WTC11 (cell line): ENCODE measurements around the gene EMSY. TPM values are rescaled to one million over a fixed set of nuclear protein-coding genes. Genes with fewer than 3 reads are reported as not detected.
"Not testable (repeated sequence)": the region's sequence is repeated elsewhere in the genome, so short reads cannot be mapped to it uniquely, and the experiment has no call there.

Source experiments
- ATAC-seq: fragments of 200-7000 bp; cut with Tn5 transposase; 2 replicates; pipeline ENCODE4 v1.10.0; 2021; ENCODE audit warnings: mild to moderate bottlenecking, moderate library complexity
- CTCF ChIA-PET: fragments of 300-600 bp; sonication (Branson Sonifier 250); formaldehyde crosslinking; loops from one replicate; lab custom pipeline; 2021; ENCODE audit warnings: antibody characterized with exemption; lab: Charles Lee
- POLR2A ChIA-PET: fragments of 350-600 bp; sonication (Branson Sonifier 250); formaldehyde crosslinking; loops from one replicate; lab custom pipeline; 2021; ENCODE audit warnings: antibody characterized with exemption; lab: Charles Lee
- DNase-seq: peaks from one replicate; pipeline ENCODE4 v3.0.0; 2021; ENCODE audit warnings: low spot score
- H3K27ac Mint-ChIP-seq: 2 replicates; pipeline ENCODE4 v1.8.0; 2021; ENCODE audit warnings: mixed read lengths
- H3K27me3 Mint-ChIP-seq: 2 replicates; pipeline ENCODE4 v1.8.0; 2021; ENCODE audit warnings: low read depth, mild to moderate bottlenecking, moderate library complexity, mixed read lengths
- H3K36me3 Mint-ChIP-seq: 2 replicates; pipeline ENCODE4 v1.8.0; 2021; ENCODE audit warnings: mixed read lengths
- H3K4me1 Mint-ChIP-seq: 2 replicates; pipeline ENCODE4 v1.8.0; 2022; ENCODE audit warnings: mixed read lengths
- H3K4me3 Mint-ChIP-seq: 2 replicates; pipeline ENCODE4 v1.8.0; 2021; ENCODE audit warnings: mild to moderate bottlenecking, moderate library complexity, mixed read lengths
- H3K9me3 Mint-ChIP-seq: 2 replicates; pipeline ENCODE4 v1.8.0; 2021; ENCODE audit warnings: mixed read lengths
- EMX1 ChIP-seq: fragments of 250-450 bp; sonication (Bioruptor Pico); IDR thresholded peaks from 2 replicates; pipeline ENCODE4 v1.8.0; 2021; ENCODE audit warnings: mild to moderate bottlenecking
- ETV6 ChIP-seq: sonication (generic); formaldehyde crosslinking; IDR thresholded peaks from 2 replicates; pipeline ENCODE4 v1.8.1; 2022; ENCODE audit warnings: mild to moderate bottlenecking, missing genetic modification reagents
- FOXP1 ChIP-seq: sonication (generic); formaldehyde crosslinking; IDR thresholded peaks from 2 replicates; pipeline ENCODE4 v1.8.0; 2022; ENCODE audit warnings: missing genetic modification reagents, mild to moderate bottlenecking, moderate library complexity, borderline replicate concordance
- GABPB1 ChIP-seq: sonication (generic); formaldehyde crosslinking; IDR thresholded peaks from 2 replicates; pipeline ENCODE4 v1.8.1; 2023; ENCODE audit warnings: mild to moderate bottlenecking, missing genetic modification reagents
- GTF2I ChIP-seq: fragments of 250-450 bp; sonication (Bioruptor Pico); conservative IDR thresholded peaks from 2 replicates; pipeline ENCODE4 v1.4.0; 2021; ENCODE audit warnings: mild to moderate bottlenecking
- MXD4 ChIP-seq: fragments of 250-450 bp; sonication (Bioruptor Pico); IDR thresholded peaks from 2 replicates; pipeline ENCODE4 v1.8.0; 2021; ENCODE audit warnings: mild to moderate bottlenecking, moderate library complexity, borderline replicate concordance
- MYBL2 ChIP-seq: sonication (generic); formaldehyde crosslinking; IDR thresholded peaks from 2 replicates; pipeline ENCODE4 v1.8.1; 2023; ENCODE audit warnings: mild to moderate bottlenecking, moderate library complexity, missing genetic modification reagents
- NFYB ChIP-seq: sonication (generic); formaldehyde crosslinking; conservative IDR thresholded peaks from 2 replicates; pipeline ENCODE4 v1.8.0; 2022; ENCODE audit warnings: low read depth, missing genetic modification reagents
- NR2C2 ChIP-seq: sonication (generic); formaldehyde crosslinking; IDR thresholded peaks from 2 replicates; pipeline ENCODE4 v1.8.0; 2022; ENCODE audit warnings: mild to moderate bottlenecking, missing genetic modification reagents
- SP1 ChIP-seq: sonication (generic); formaldehyde crosslinking; conservative IDR thresholded peaks from 2 replicates; pipeline ENCODE4 v1.8.1; 2022; ENCODE audit warnings: missing genetic modification reagents
- ZNF423 ChIP-seq: fragments of 250-450 bp; sonication (Bioruptor Pico); IDR thresholded peaks from 2 replicates; pipeline ENCODE4 v2.1.2; 2022; ENCODE audit warnings: mild to moderate bottlenecking, moderate library complexity
- total RNA-seq: library from RNA; stranded (reverse); gene quantifications from 3 replicates; pipeline ENCODE4 v1.2.3, GENCODE V29; 2021
- TF ChIP-seq, protein P1 (sequence below): sonication (generic); formaldehyde crosslinking; IDR thresholded peaks from 2 replicates; pipeline ENCODE4 v1.8.1; 2022; ENCODE audit warnings: low read depth, missing genetic modification reagents, borderline replicate concordance
- TF ChIP-seq, protein P2 (sequence below): fragments of 250-450 bp; sonication (Bioruptor Pico); IDR thresholded peaks from 2 replicates; pipeline ENCODE4 v1.9.0; 2021; ENCODE audit warnings: mild to moderate bottlenecking
- TF ChIP-seq, protein P3 (sequence below): fragments of 200-600 bp; IDR thresholded peaks from 2 replicates; pipeline ENCODE4 v1.8.0; 2022; ENCODE audit warnings: antibody characterized with exemption
- TF ChIP-seq, protein P4 (sequence below): sonication (generic); formaldehyde crosslinking; IDR thresholded peaks from 2 replicates; pipeline ENCODE4 v1.8.1; 2023; ENCODE audit warnings: mild to moderate bottlenecking, moderate library complexity, missing genetic modification reagents
- TF ChIP-seq, protein P5 (sequence below): fragments of 250-450 bp; sonication (Bioruptor Pico); conservative IDR thresholded peaks from 2 replicates; pipeline ENCODE4 v1.9.0; 2021; ENCODE audit warnings: mild to moderate bottlenecking
- TF ChIP-seq, protein P6 (sequence below): sonication (generic); formaldehyde crosslinking; IDR thresholded peaks from 2 replicates; pipeline ENCODE4 v1.8.0; 2022; ENCODE audit warnings: missing genetic modification reagents
- TF ChIP-seq, protein P7 (sequence below): fragments of 250-450 bp; sonication (Bioruptor Pico); IDR thresholded peaks from 2 replicates; pipeline ENCODE4 v1.9.0; 2021; ENCODE audit warnings: mild to moderate bottlenecking, borderline replicate concordance

The EMSY gene
- total RNA-seq, 1 experiment from 2014 or later, result 31.1 TPM

DNA sequence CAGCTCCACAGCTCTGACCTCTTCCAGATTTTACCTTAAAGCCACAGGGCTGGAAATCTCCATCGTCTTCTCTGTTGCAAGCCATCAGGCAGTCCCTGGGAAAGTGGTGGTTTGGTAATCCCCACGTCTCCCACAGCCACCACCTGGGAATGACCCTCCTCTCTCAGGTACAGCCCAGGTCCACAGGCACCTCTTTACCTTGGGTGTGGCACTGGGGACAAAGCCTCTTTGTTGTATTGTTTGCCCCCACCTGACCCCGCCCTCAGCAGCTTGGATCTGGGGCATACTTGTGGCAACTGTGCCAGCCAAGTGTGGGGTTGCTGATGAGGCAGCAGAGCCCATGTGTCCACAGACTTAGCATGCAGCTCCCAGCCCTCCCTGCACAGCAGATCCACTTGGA is 148.1 kb downstream of the EMSY start (continued):
- TF ChIP-seq, protein P1, sequence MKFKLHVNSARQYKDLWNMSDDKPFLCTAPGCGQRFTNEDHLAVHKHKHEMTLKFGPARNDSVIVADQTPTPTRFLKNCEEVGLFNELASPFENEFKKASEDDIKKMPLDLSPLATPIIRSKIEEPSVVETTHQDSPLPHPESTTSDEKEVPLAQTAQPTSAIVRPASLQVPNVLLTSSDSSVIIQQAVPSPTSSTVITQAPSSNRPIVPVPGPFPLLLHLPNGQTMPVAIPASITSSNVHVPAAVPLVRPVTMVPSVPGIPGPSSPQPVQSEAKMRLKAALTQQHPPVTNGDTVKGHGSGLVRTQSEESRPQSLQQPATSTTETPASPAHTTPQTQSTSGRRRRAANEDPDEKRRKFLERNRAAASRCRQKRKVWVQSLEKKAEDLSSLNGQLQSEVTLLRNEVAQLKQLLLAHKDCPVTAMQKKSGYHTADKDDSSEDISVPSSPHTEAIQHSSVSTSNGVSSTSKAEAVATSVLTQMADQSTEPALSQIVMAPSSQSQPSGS (CRISPR knock-in tag), result no peak
- TF ChIP-seq EMX1 (CRISPR knock-in tag) (no peak), FOXP1 (CRISPR knock-in tag) (no peak), ZNF423 (CRISPR knock-in tag) (no peak), MYBL2 (no peak), ETV6 (CRISPR knock-in tag) (no peak)
- TF ChIP-seq, protein P2, sequence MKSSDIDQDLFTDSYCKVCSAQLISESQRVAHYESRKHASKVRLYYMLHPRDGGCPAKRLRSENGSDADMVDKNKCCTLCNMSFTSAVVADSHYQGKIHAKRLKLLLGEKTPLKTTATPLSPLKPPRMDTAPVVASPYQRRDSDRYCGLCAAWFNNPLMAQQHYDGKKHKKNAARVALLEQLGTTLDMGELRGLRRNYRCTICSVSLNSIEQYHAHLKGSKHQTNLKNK, result no peak

DNA sequence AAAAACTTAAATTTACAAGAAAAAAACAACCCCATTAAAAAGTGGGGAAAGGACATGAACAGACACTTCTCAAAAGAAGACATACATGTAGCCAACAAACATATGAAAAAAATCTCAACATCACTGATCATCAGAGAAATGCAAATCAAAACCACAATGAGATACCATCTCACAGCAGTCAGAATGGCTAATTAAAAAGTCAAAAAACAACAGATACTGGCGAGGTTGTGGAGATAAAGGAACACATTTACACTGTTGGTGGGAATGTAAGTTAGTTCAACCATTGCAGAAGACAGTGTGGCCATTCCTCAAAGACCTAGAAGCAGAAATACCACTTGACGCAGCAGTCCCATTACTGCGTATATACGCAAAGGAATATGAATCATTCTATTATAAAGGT is 150.3 kb downstream of the EMSY start:
- H3K27ac Mint-ChIP-seq, H3K4me1 Mint-ChIP-seq, H3K9me3 Mint-ChIP-seq, H3K36me3 Mint-ChIP-seq, H3K27me3 Mint-ChIP-seq, H3K4me3 Mint-ChIP-seq, POLR2A ChIA-PET, DNase-seq, ATAC-seq, CTCF ChIA-PET: not testable (repeated sequence)

DNA sequence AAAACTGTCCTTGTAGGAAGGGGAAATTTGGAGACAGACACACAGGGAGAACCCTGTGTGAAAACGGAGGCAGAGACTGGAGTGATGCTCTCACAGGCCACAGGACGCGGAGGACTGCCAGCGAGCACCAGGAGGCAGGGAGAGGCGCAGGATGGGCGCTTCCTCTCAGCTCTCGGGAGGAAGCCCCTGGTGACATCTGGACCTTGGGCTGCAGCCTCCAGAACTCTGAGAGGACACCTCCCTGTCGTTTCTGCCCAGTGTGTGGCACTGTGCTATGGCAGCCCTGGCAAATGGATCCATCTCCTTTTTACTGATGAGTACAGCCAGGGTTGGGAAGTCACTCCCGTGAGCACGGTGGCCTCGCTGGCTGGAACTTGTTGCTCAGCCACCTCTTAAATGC is 151.8 kb downstream of the EMSY start:
- no peak for DNase-seq
- Mint-ChIP-seq H3K4me1 (0 out of 2 replicates have a peak, but pooled peaks cover 7% of the 10 kb centered on the region), H3K27ac (no peak overlapping the region), H3K36me3 (no peaks in the 10 kb centered on the region), H3K9me3 (no peaks in the 10 kb centered on the region), H3K4me3 (no peak overlapping the region), H3K27me3 (no peaks in the 10 kb centered on the region)
- ChIA-PET POLR2A (no interaction called here), CTCF (interaction anchor here (0.8 kb wide), 1 partner anchor 62 kb away, joined by 3 read pairs; no protein-coding TSS in a partner anchor)
- no peak for ATAC-seq
- TF ChIP-seq NR2C2 (no peak), GTF2I (CRISPR knock-in tag) (no peak), ETV6 (CRISPR knock-in tag) (no peak), ZNF423 (CRISPR knock-in tag) (no peak), NFYB (CRISPR knock-in tag) (no peak), MXD4 (CRISPR knock-in tag) (no peak), SP1 (CRISPR knock-in tag) (no peak), GABPB1 (CRISPR knock-in tag) (no peak)
- TF ChIP-seq, protein P3, sequence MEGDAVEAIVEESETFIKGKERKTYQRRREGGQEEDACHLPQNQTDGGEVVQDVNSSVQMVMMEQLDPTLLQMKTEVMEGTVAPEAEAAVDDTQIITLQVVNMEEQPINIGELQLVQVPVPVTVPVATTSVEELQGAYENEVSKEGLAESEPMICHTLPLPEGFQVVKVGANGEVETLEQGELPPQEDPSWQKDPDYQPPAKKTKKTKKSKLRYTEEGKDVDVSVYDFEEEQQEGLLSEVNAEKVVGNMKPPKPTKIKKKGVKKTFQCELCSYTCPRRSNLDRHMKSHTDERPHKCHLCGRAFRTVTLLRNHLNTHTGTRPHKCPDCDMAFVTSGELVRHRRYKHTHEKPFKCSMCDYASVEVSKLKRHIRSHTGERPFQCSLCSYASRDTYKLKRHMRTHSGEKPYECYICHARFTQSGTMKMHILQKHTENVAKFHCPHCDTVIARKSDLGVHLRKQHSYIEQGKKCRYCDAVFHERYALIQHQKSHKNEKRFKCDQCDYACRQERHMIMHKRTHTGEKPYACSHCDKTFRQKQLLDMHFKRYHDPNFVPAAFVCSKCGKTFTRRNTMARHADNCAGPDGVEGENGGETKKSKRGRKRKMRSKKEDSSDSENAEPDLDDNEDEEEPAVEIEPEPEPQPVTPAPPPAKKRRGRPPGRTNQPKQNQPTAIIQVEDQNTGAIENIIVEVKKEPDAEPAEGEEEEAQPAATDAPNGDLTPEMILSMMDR, result no peak
- TF ChIP-seq, protein P4, sequence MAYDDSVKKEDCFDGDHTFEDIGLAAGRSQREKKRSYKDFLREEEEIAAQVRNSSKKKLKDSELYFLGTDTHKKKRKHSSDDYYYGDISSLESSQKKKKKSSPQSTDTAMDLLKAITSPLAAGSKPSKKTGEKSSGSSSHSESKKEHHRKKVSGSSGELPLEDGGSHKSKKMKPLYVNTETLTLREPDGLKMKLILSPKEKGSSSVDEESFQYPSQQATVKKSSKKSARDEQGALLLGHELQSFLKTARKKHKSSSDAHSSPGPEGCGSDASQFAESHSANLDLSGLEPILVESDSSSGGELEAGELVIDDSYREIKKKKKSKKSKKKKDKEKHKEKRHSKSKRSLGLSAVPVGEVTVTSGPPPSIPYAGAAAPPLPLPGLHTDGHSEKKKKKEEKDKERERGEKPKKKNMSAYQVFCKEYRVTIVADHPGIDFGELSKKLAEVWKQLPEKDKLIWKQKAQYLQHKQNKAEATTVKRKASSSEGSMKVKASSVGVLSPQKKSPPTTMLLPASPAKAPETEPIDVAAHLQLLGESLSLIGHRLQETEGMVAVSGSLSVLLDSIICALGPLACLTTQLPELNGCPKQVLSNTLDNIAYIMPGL, result no peak
- TF ChIP-seq, protein P5, sequence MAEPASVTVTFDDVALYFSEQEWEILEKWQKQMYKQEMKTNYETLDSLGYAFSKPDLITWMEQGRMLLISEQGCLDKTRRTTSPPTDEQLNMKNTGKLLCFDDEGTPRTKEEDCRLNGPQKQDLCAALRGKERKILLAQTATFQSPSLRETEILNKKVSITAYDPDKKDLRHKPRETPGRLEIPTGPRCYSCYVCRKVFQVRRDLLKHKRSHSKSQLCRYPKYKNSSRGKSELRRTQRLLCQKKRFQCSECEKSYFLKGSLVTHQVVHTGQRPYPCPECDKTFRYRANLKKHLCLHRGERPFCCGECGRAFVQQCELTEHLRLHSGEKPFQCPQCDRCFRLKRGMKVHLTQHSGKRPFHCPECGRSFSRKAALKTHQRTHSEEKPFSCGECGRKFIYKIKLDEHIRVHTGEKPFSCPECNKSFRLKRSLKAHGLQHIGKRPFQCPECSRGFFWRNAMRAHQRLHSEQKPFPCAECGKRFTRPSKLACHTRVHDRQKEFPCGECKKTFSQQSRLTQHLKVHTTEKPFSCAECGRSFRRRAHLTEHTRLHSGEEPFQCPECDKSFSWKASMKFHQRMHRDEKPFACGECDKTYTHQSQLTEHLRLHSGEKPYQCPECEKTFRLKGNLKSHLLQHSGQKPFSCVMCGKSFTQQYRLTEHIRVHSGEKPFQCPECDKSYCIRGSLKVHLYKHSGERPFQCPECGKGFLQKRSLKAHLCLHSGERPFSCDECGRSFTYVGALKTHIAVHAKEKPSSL, result no peak
- TF ChIP-seq, protein P6, sequence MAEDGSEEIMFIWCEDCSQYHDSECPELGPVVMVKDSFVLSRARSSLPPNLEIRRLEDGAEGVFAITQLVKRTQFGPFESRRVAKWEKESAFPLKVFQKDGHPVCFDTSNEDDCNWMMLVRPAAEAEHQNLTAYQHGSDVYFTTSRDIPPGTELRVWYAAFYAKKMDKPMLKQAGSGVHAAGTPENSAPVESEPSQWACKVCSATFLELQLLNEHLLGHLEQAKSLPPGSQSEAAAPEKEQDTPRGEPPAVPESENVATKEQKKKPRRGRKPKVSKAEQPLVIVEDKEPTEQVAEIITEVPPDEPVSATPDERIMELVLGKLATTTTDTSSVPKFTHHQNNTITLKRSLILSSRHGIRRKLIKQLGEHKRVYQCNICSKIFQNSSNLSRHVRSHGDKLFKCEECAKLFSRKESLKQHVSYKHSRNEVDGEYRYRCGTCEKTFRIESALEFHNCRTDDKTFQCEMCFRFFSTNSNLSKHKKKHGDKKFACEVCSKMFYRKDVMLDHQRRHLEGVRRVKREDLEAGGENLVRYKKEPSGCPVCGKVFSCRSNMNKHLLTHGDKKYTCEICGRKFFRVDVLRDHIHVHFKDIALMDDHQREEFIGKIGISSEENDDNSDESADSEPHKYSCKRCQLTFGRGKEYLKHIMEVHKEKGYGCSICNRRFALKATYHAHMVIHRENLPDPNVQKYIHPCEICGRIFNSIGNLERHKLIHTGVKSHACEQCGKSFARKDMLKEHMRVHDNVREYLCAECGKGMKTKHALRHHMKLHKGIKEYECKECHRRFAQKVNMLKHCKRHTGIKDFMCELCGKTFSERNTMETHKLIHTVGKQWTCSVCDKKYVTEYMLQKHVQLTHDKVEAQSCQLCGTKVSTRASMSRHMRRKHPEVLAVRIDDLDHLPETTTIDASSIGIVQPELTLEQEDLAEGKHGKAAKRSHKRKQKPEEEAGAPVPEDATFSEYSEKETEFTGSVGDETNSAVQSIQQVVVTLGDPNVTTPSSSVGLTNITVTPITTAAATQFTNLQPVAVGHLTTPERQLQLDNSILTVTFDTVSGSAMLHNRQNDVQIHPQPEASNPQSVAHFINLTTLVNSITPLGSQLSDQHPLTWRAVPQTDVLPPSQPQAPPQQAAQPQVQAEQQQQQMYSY (CRISPR knock-in tag), result no peak
- TF ChIP-seq, protein P7, sequence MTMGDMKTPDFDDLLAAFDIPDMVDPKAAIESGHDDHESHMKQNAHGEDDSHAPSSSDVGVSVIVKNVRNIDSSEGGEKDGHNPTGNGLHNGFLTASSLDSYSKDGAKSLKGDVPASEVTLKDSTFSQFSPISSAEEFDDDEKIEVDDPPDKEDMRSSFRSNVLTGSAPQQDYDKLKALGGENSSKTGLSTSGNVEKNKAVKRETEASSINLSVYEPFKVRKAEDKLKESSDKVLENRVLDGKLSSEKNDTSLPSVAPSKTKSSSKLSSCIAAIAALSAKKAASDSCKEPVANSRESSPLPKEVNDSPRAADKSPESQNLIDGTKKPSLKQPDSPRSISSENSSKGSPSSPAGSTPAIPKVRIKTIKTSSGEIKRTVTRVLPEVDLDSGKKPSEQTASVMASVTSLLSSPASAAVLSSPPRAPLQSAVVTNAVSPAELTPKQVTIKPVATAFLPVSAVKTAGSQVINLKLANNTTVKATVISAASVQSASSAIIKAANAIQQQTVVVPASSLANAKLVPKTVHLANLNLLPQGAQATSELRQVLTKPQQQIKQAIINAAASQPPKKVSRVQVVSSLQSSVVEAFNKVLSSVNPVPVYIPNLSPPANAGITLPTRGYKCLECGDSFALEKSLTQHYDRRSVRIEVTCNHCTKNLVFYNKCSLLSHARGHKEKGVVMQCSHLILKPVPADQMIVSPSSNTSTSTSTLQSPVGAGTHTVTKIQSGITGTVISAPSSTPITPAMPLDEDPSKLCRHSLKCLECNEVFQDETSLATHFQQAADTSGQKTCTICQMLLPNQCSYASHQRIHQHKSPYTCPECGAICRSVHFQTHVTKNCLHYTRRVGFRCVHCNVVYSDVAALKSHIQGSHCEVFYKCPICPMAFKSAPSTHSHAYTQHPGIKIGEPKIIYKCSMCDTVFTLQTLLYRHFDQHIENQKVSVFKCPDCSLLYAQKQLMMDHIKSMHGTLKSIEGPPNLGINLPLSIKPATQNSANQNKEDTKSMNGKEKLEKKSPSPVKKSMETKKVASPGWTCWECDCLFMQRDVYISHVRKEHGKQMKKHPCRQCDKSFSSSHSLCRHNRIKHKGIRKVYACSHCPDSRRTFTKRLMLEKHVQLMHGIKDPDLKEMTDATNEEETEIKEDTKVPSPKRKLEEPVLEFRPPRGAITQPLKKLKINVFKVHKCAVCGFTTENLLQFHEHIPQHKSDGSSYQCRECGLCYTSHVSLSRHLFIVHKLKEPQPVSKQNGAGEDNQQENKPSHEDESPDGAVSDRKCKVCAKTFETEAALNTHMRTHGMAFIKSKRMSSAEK (CRISPR knock-in tag), result no peak
